Adrenal gland (tissue), 12 donors: ENCODE results near the gene CCDC92B. TPM values are rescaled to one million over a fixed set of nuclear protein-coding genes. Genes with fewer than 3 reads are reported as not detected.

Experiments
- DNase-seq, 7 donors: peaks; one replicate each; pipeline ENCODE4 v3.0.0-alpha.2; 2019 to 2020
- H3K27ac ChIP-seq, 5 donors: fragments of 200-600 bp; sonication (generic) in 4 of 5; 1 replicate in 3 of 5; 2 replicates in 2 of 5; pipeline versions ENCODE4 v1.5.1 to v1.8.0; 2016 to 2020; ENCODE audit warnings: mild to moderate bottlenecking in 1 of 5
- H3K27me3 ChIP-seq: fragments of 200-600 bp; 2 replicates; pipeline ENCODE4 v1.8.0; 2021
- H3K36me3 ChIP-seq, 2 donors: fragments of 200-600 bp; replicated peaks in 1 of 2; 1 replicate in 1 of 2; 2 replicates in 1 of 2; pipeline versions ENCODE4 v1.5.1 to v1.8.0; 2018 to 2022
- H3K4me1 ChIP-seq, 2 donors: fragments of 200-600 bp; replicated peaks in 1 of 2; 1 replicate in 1 of 2; 2 replicates in 1 of 2; pipeline versions ENCODE4 v1.5.1 to v1.8.0; 2018 to 2021
- H3K4me3 ChIP-seq, 4 donors: fragments of 200-600 bp; sonication (generic) in 3 of 4; one replicate each; pipeline ENCODE4 v1.5.1; 2016 to 2018
- H3K9me3 ChIP-seq, 3 donors: fragments of 200-600 bp; sonication (generic) in 1 of 3; replicated peaks in 1 of 3; 1 replicate in 2 of 3; 2 replicates in 1 of 3; pipeline versions ENCODE4 v1.5.1 to v1.8.0; 2016 to 2021
- POLR2A ChIP-seq, 2 donors: fragments of 450-650 bp; IDR thresholded peaks; one replicate each; pipeline ENCODE4 v1.6.1; 2017; ENCODE audit warnings: antibody characterized with exemption in 2 of 2, mild to moderate bottlenecking in 2 of 2, moderate library complexity in 1 of 2
- WGBS, 4 donors: extraction: QIAGEN DNeasy Blood & Tissue Kit in 2 of 4; methylation state at CpG; one replicate each; pipeline versions ENCODE4 v1.1.5 to v1.1.7; 2013 to 2017; 5-methylcytosine and 5-hydroxymethylcytosine counted together
- intact Hi-C, 2 donors: fragments of 100-400 bp; cut with DNase I; formaldehyde crosslinking; loops; one replicate each; pipeline versions ENCODE4 v1.14.1 to v1.15.0; 2022 to 2023
- polyA plus RNA-seq, 3 donors: library from polyadenylated mRNA; stranded (reverse); fragments of 200-250 nt in 2 of 3; fragments of 350-450 nt in 1 of 3; fragmentation: Illumina TruSeq in 1 of 3; extraction: RNeasy Lipid Tissue Mini Kit (QIAGEN cat#74804) in 1 of 3; gene quantifications; one replicate each; pipeline ENCODE4 v1.2.3, GENCODE V29; 2013 to 2014
- total RNA-seq, 9 donors: library from RNA; depleted of rRNA in 4 of 9; stranded (reverse); fragments of >200 nt in 4 of 9; fragments of 120-200 nt in 1 of 9; fragmentation: NEBNext Ultra II Directional in 1 of 9; extraction: Animal tissue kit (Norgen Biotek cat#: 25700) in 1 of 9; gene quantifications; one replicate each; pipeline versions ENCODE4 v1.1.0 to v1.2.4, GENCODE V29; 2013 to 2023
- TF ChIP-seq, protein P1 (sequence below), 6 experiments: fragments of 450-650 bp in 4 of 6; fragments of 200-600 bp in 2 of 6; sonication (generic) in 1 of 6; IDR thresholded peaks; 1 replicate in 5 of 6; 2 replicates in 1 of 6; pipeline versions ENCODE4 v1.5.1 to v1.8.0; 2016 to 2021; ENCODE audit warnings: antibody characterized with exemption in 6 of 6, mild to moderate bottlenecking in 2 of 6, moderate library complexity in 1 of 6
- donor health status: healthy with polysubstance abuse.
- donor health status: Bipolar disorder and iron deficiency.
- donor health status: DM: yes; HTN: yes; CAD: no.
- donor health status: DM: no; HTN: no; CAD: no.
- donor health status: DM: no; HTN: no; CAD: no.
- donor health status: DM: yes; HTN: yes; CAD: no.

The CCDC92B gene
- total and polyA plus RNA-seq, 12 donors, result 0.10 to 4.7 (median 0.55) TPM; not detected in 3

GRCh38 chr17:2734939-2735338 lies 14.5 kb downstream of the CCDC92B start:
- no peaks in the 10 kb centered on the region for H3K4me1 ChIP-seq
- no peak overlapping the region for H3K27ac ChIP-seq
- TF ChIP-seq, protein P1, sequence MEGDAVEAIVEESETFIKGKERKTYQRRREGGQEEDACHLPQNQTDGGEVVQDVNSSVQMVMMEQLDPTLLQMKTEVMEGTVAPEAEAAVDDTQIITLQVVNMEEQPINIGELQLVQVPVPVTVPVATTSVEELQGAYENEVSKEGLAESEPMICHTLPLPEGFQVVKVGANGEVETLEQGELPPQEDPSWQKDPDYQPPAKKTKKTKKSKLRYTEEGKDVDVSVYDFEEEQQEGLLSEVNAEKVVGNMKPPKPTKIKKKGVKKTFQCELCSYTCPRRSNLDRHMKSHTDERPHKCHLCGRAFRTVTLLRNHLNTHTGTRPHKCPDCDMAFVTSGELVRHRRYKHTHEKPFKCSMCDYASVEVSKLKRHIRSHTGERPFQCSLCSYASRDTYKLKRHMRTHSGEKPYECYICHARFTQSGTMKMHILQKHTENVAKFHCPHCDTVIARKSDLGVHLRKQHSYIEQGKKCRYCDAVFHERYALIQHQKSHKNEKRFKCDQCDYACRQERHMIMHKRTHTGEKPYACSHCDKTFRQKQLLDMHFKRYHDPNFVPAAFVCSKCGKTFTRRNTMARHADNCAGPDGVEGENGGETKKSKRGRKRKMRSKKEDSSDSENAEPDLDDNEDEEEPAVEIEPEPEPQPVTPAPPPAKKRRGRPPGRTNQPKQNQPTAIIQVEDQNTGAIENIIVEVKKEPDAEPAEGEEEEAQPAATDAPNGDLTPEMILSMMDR (IDR thresholded peaks at IDR 0.05), result no peak
- no peak for TF ChIP-seq POLR2A (IDR thresholded peaks at IDR 0.05)
- no peaks in the 10 kb centered on the region for H3K36me3 ChIP-seq
- H3K27me3 ChIP-seq, result no peaks in the 10 kb centered on the region
- intact Hi-C loops, result no loop called here
- 77 to 95% (median 84%) methylated on average over 4 to 10 of the region's 10 CpGs for WGBS, 4 donors
- no peak overlapping the region for H3K4me3 ChIP-seq
- DNase-seq, result no peak
- no peaks in the 10 kb centered on the region for H3K9me3 ChIP-seq

DNA sequence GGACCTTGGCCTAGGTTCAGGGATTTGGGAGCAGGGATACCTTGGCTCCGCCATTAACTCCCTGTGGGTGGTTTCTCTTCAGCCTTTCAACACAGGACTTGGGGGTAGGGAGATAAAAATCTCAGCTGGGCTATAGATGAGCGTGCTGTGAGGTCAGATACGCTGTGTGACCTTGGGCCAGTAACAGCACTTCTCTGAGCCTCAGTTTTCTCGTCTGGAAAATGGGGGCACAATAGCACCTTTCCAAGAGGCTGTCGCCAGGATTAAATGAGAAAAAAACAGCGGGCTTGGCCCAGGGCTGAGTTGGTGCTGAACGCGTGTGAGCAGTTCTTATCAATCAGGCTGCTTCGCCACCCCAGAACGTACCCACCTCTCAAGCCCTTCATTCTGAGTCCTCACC lies 17.6 kb downstream of the CCDC92B start:
- Histone ChIP-seq H3K9me3 (no peaks in the 10 kb centered on the region), H3K4me3 (no peak overlapping the region), H3K4me1 (no peaks in the 10 kb centered on the region), H3K27ac (no peak overlapping the region), H3K27me3 (no peaks in the 10 kb centered on the region), H3K36me3 (no peaks in the 10 kb centered on the region)
- WGBS, 4 donors, result 64 to 76% (median 74%) methylated on average over 9 to 10 of the region's 10 CpGs
- TF ChIP-seq, protein P1 (IDR thresholded peaks at IDR 0.05), result no peak
- TF ChIP-seq POLR2A (IDR thresholded peaks at IDR 0.05), result no peak
- intact Hi-C loops, result no loop called here
- no peak for DNase-seq

- 74 to 86% (median 79%) methylated on average over 11 to 17 of the region's 17 CpGs for WGBS, 4 donors
- no peaks in the 10 kb centered on the region for H3K4me1 ChIP-seq
- peaks cover under 1% of the 10 kb centered on the region for H3K27me3 ChIP-seq
- no peaks in the 10 kb centered on the region for H3K9me3 ChIP-seq
- H3K4me3 ChIP-seq, result no peak overlapping the region
- H3K27ac ChIP-seq, result no peak overlapping the region
- TF ChIP-seq POLR2A (IDR thresholded peaks at IDR 0.05), result no peak
- TF ChIP-seq, protein P1 (IDR thresholded peaks at IDR 0.05), result no peak
- no peak for DNase-seq
- H3K36me3 ChIP-seq, result no peaks in the 10 kb centered on the region
- intact Hi-C loops, result no loop called here
Observed at GRCh38 chr17:2730764-2731353, 18.6 kb downstream of the CCDC92B start.

DNA sequence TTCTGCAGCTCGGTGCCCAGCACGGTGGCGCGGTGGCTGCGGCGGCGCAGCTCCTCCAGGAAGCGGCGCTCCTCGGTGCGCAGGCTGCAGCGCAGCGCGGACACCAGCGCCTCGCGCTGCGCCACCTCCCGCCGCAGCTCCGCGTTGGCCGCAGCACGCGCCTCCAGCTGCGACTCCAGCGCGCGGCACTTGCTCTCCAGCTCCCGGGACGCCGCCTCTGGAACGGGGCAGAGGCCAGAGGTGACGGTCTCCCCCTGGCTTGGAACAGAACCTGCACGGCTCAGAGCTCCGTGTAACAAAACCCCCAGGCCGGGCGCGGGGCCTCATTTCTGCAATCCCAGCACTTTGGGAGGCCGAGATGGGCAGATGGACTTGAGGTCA lies 24.7 kb downstream of the CCDC92B start:
- Histone ChIP-seq H3K36me3 (no peaks in the 10 kb centered on the region), H3K4me1 (no peaks in the 10 kb centered on the region), H3K4me3 (peak overlapping the region in 1 of 4 donors; percentile 32), H3K27me3 (peaks cover 11% of the 10 kb centered on the region), H3K27ac (no peak overlapping the region), H3K9me3 (no peaks in the 10 kb centered on the region)
- peak in 5 of 7 donors; percentile 36 to 51 (median 49) for DNase-seq
- intact Hi-C loops, result no loop called here
- 1 to 7% (median 3%) methylated on average over 15 to 40 of the region's 40 CpGs for WGBS, 4 donors
- TF ChIP-seq, protein P1 (IDR thresholded peaks at IDR 0.05), result peak in 2 of 6 experiments; percentile 16 to 29
- TF ChIP-seq POLR2A (IDR thresholded peaks at IDR 0.05), result no peak
